Measurements from ENCODE around the gene ZMYND8. TPM values are rescaled to one million over a fixed set of nuclear protein-coding genes. Genes with fewer than 3 reads are reported as not detected.

The ZMYND8 gene
- total and polyA plus RNA-seq, 11 donors: 11.3 to 46.4 (median 28.7) TPM

- DNase-seq: no peak
- intact Hi-C loops (cut with DNase I): no loop called here
- Histone ChIP-seq H3K9me3 (no peaks in the 10 kb centered on the region), H3K4me3 (no peak overlapping the region), H3K27me3 (no peaks in the 10 kb centered on the region), H3K36me3 (peaks cover 0 to 100% (median 98%) of the 10 kb centered on the region in 9 donors), H3K4me1 (no peaks in the 10 kb centered on the region), H3K27ac (no peak overlapping the region)
- no peak for ATAC-seq
- no peak for TF ChIP-seq POLR2A (IDR thresholded peaks at IDR 0.05)
- TF ChIP-seq, protein P1, sequence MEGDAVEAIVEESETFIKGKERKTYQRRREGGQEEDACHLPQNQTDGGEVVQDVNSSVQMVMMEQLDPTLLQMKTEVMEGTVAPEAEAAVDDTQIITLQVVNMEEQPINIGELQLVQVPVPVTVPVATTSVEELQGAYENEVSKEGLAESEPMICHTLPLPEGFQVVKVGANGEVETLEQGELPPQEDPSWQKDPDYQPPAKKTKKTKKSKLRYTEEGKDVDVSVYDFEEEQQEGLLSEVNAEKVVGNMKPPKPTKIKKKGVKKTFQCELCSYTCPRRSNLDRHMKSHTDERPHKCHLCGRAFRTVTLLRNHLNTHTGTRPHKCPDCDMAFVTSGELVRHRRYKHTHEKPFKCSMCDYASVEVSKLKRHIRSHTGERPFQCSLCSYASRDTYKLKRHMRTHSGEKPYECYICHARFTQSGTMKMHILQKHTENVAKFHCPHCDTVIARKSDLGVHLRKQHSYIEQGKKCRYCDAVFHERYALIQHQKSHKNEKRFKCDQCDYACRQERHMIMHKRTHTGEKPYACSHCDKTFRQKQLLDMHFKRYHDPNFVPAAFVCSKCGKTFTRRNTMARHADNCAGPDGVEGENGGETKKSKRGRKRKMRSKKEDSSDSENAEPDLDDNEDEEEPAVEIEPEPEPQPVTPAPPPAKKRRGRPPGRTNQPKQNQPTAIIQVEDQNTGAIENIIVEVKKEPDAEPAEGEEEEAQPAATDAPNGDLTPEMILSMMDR (IDR thresholded peaks at IDR 0.05): no peak
- 95 to 96% (median 96%) methylated on average over 6 of the region's 6 CpGs for WGBS, 4 donors
Observed at GRCh38 chr20:47287609-47288144, 68.8 kb downstream of the ZMYND8 start.

DNA sequence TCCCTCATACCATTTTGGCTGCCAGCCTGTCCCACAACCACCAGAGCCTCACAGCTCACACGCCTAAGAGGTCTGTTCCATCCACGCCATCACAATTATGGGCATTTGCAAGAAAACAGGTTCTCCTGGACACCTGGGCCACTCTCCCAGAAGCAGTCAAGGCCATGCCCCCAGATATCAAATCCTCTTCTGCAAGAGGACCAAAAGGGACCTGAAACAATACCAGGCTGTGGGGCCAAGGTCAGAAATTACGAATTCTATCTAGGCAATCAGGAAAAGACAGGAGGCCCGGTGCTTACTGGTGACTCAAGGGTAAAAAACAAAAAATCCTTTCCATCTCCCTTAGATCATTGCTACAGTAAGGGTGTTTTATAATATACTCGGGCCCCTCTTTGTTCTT is 69.8 kb downstream of the ZMYND8 start:
- ATAC-seq: no peak
- Histone ChIP-seq H3K36me3 (peaks cover 0 to 100% (median 98%) of the 10 kb centered on the region in 9 donors), H3K27ac (no peak overlapping the region), H3K9me3 (no peaks in the 10 kb centered on the region), H3K27me3 (no peaks in the 10 kb centered on the region), H3K4me1 (no peaks in the 10 kb centered on the region), H3K4me3 (no peak overlapping the region)
- no peak for TF ChIP-seq POLR2A (IDR thresholded peaks at IDR 0.05)
- TF ChIP-seq, protein P1 (IDR thresholded peaks at IDR 0.05): no peak
- DNase-seq: no peak
- intact Hi-C loops (cut with DNase I): no loop called here
- WGBS, 4 donors: 90 to 95% (median 92%) methylated on average over 5 of the region's 5 CpGs

DNA sequence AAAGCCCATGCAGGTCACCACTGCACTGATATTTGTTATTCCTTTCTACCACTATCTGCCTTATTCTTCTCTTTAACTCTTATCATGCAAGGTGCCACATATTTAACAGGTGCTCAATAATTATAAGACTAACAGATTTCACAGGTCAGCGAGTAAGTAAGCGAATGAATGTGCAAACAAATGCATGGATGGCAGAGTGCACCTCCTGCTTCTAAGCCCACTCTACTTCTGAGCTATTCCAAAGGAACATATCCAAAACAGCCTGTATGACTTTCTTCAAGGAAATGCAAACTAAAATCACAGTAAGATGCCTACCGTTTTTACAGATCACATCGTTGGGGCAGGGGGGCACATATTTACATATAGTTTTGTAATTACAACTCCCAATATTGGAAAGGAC is 71.3 kb downstream of the ZMYND8 start:
- no peak overlapping the region for H3K27ac ChIP-seq
- H3K27me3 ChIP-seq: no peaks in the 10 kb centered on the region
- H3K4me1 ChIP-seq: no peaks in the 10 kb centered on the region
- no peak overlapping the region for H3K4me3 ChIP-seq
- TF ChIP-seq, protein P1 (IDR thresholded peaks at IDR 0.05): no peak
- no peak for TF ChIP-seq POLR2A (IDR thresholded peaks at IDR 0.05)
- no peaks in the 10 kb centered on the region for H3K9me3 ChIP-seq
- peaks cover 0 to 100% (median 98%) of the 10 kb centered on the region in 9 donors for H3K36me3 ChIP-seq
- no peak for ATAC-seq
- intact Hi-C loops (cut with DNase I): no loop called here
- WGBS, 4 donors: 89 to 93% (median 91%) methylated on average over 4 of the region's 4 CpGs
- DNase-seq: no peak

DNA sequence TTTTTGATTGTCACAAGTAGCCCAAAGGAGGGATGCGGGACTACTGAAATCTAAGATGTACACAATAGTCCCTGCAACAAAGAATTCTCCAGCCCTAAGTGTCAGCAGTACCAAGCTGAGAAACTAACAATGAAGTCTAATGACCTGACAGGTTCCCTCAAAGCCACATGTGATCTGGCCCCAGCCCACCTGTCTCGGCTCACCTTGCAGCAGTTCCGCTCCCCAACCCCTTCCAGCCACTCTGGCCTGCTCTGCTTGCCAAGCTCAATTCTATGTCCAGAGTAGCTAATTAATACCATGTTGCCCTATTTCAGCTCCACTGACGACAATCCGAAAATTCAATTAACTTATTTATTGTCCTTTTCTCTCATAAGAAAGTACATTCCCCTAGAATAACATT is 72.1 kb downstream of the ZMYND8 start:
- Histone ChIP-seq H3K4me3 (no peak overlapping the region), H3K9me3 (no peaks in the 10 kb centered on the region), H3K36me3 (peaks cover 0 to 100% (median 92%) of the 10 kb centered on the region in 9 donors), H3K4me1 (no peaks in the 10 kb centered on the region), H3K27ac (no peak overlapping the region), H3K27me3 (no peaks in the 10 kb centered on the region)
- intact Hi-C loops (cut with DNase I): no loop called here
- ATAC-seq (no peak), DNase-seq (no peak)
- 97 to 99% (median 98%) methylated on average over 5 of the region's 5 CpGs for WGBS, 4 donors
- TF ChIP-seq, protein P1 (IDR thresholded peaks at IDR 0.05): no peak
- no peak for TF ChIP-seq POLR2A (IDR thresholded peaks at IDR 0.05)

Measured in heart left ventricle (tissue), 16 donors.